IPS-18c (cell line): ENCODE measurements around the gene SMIM24.
"Not testable (repeated sequence)": the region's sequence is repeated elsewhere in the genome, so short reads cannot be mapped to it uniquely, and the experiment has no call there.

Source experiments
- H3K4me3 ChIP-seq: 2 replicates; pipeline ENCODE4 v1.7.0; 2013; ENCODE audit warnings: low read depth, mild to moderate bottlenecking, low read length, moderate library complexity; ENCODE audit not compliant: insufficient read depth
- H3K9me3 ChIP-seq: one replicate; pipeline ENCODE4 v1.6.1; 2013; ENCODE audit warnings: mild to moderate bottlenecking, low read length, moderate library complexity; ENCODE audit not compliant: control insufficient read depth, insufficient read depth

The SMIM24 gene

DNA sequence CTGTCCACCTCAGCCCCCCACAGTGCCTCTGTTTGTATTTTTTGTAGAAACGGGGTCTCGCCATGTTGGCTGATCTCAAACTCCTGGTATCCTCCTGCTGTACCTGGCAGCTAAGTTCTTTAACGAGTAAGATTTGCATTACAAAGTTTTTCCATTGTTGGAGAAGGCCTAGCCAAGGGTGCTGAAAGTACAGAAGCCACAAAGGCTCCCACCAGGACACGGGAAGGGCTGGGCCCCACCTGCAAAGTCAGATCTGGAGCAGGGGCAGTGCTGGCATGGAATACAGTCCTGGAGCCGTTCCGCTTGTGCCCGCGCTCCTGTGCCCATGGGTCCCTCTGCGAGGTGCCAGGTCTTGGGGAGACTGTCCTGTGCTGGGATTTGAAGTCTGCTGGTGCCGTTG lies 37.9 kb upstream of the SMIM24 start:
- H3K4me3 ChIP-seq: peak overlapping the region; percentile 24
- no peaks in the 10 kb centered on the region for H3K9me3 ChIP-seq

- Histone ChIP-seq H3K9me3 (no peaks in the 10 kb centered on the region), H3K4me3 (no peak overlapping the region)
Measured at GRCh38 chr19:3517638-3518037, 37.3 kb upstream of the SMIM24 start.

GRCh38 chr19:3516675-3517207 lies 36.4 kb upstream of the SMIM24 start:
- H3K9me3 ChIP-seq: no peaks in the 10 kb centered on the region
- H3K4me3 ChIP-seq: no peak overlapping the region

DNA sequence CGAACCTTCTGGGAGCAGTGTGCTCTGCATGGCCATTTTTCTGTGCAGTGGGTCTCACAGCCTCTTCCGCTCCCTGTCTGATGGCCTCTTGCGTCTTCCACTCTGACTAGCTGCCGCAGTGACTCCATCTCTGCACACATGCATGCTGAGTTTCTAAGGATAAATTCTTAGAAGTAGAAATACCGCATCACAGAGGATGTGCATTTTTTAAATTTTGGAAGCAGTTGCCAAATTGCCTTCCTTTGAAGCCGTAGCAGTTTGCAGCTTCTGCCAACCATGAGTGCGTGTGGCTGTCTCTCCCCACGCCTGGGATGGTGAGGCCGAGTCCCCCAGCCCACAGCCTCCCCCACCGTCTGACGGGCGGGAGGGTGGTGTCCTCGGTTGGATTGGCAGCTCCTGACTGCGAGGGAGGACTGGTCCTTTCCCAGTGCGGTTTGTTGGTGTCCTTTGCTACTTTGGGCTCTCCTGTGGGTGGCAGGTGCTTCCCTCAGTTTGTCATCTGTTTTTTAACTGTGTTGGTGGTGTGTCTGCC lies 35.6 kb upstream of the SMIM24 start:
- Histone ChIP-seq H3K4me3 (no peak overlapping the region), H3K9me3 (no peaks in the 10 kb centered on the region)

GRCh38 chr19:3514930-3515329 lies 34.6 kb upstream of the SMIM24 start:
- Histone ChIP-seq H3K4me3 (no peak overlapping the region), H3K9me3 (no peaks in the 10 kb centered on the region)

DNA sequence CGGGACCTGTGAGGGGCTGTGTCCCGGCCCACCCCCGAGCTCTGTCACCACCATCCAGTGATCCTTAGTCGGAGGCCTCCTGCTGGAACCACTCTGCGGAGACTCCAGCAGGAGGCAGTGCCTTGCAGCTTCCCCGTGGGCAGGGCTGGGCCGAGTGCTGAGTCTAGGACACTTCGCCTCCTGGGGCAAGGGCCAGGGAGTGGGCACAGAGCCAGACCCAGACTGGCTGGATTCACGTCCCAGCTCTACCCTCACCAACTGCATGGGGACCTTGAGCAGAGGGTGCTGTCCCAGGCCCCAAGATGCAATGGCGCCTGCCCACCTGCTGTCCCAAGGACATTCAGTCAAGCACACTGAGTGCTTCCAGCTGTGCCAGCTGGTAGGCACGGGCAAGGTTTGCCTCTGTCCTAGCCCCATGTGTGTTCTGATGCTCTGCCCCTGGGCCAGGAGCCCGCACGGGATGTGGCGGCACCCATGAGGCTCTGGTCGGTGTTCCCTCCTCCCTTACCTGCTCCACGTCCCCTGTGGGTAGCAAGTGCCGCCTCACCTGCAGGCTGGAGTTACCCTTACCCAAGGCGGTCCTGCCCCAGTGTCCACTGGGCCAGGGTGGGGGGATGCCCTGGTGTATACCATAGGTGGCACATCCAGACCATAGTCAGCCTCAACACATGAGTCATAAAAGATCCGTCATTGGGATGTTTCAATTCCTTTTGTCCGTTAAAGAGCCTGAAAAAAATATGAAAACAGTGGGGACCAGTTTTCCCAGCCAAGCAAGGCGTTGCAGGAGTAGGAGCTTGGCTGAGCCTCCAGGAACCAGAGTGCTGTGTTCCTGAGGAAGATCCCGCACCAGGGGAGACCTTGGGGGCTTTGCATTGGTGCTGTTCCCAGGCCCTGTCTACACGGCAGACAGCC lies 33.2 kb upstream of the SMIM24 start:
- no peaks in the 10 kb centered on the region for H3K9me3 ChIP-seq
- no peak overlapping the region for H3K4me3 ChIP-seq

DNA sequence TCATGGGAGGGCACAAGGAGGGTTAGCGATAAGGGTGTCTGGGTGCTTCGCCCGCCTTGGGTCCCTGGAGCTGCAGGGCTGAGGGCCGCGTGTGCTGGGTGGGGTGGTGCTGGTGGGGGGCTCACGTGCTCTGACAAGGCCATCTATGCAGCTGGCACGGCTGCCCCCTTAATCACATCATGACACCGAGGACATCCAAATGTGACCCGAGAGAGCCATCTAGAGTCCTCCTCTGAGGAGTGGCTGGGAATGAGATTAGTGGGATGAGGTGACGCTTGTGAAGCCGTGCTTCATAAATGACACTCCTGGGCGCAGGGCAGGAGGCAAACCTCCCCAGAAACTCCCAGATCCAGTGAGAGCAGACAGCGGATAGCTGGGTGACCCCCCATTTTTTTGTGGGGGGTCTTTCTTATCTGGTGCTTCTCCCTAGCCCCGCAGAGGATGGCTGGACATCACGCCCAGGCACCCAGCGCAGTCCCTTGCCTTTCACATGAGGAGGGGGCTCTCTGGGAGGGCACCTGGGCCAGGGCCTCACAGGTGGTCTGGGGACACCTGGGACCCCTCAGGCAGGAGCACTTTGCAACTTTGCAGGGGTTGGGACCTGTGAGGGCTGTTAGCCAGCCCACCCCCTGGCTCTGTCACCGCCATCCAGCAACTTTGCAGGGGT lies 32.4 kb upstream of the SMIM24 start:
- no peak overlapping the region for H3K4me3 ChIP-seq

GRCh38 chr19:3511506-3512251 lies 31.4 kb upstream of the SMIM24 start:
- no peak overlapping the region for H3K4me3 ChIP-seq
- H3K9me3 ChIP-seq: no peaks in the 10 kb centered on the region

More for the DNA sequence above, 32.4 kb upstream of the SMIM24 start:
- H3K9me3 ChIP-seq: no peaks in the 10 kb centered on the region

- Histone ChIP-seq H3K4me3 (no peak overlapping the region), H3K9me3 (no peaks in the 10 kb centered on the region)
Measured at GRCh38 chr19:3510727-3511126, 30.4 kb upstream of the SMIM24 start.

DNA sequence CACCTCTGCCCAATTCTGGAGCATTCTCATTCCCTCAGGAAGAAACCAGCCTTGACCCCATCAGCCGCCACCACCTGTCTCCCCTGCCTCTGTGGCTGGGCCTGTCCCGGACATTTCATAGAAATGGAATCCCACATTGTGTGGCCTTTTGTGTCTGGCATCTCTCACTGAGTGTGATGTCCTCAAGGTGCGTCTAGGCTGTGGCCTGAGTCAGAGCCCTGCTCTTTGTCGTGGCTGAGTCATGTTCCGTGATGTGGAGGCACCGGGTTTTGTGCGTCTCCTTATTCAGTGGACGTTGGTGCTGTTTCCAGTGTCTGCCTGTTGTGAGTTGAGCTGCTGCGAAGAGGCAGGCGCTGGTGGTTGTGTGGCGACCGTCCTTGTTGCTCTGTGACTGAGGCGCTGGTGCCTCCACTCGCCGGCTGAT lies 29.3 kb upstream of the SMIM24 start:
- no peak overlapping the region for H3K4me3 ChIP-seq
- H3K9me3 ChIP-seq: no peaks in the 10 kb centered on the region

DNA sequence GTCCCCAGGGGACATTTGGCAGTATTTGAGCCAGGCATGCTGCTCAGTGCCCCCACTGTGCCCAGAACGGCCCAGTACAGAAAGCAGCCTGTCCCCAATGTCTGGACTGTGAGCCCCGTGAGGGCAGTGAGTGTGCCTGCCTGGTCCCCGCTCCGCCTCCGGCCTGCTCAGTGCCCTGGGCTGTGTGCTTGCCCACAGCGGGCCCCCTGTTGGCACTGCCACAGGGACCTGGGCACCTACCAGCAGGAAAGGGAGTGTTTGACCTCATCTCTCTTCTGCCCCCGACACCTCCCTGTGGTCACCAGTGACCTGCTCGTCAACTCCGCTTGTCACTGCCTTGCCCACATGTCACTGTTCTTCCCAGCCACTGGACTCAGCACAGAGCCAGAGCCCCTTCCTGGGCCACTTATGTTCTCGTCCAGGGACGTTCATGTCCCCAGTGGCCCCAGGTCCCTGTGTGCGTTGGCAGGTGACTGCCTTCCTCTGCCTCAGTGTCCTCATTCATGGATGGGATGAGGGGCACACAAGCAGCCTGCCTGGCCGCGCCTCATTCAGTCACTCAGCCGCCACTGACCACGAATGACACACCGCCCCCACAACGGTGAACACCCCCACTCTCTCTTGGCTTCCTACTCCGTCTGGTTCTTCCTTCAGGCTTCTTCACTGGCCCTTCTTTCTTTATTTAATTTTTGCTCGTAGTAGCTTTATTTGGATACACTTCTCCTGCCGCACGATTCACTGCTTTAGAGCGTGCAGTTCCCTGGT lies 28.6 kb upstream of the SMIM24 start:
- H3K9me3 ChIP-seq: no peaks in the 10 kb centered on the region
- H3K4me3 ChIP-seq: no peak overlapping the region

- not testable (repeated sequence) for H3K9me3 ChIP-seq, H3K4me3 ChIP-seq
Measured at GRCh38 chr19:3508121-3508661, 27.9 kb upstream of the SMIM24 start.

DNA sequence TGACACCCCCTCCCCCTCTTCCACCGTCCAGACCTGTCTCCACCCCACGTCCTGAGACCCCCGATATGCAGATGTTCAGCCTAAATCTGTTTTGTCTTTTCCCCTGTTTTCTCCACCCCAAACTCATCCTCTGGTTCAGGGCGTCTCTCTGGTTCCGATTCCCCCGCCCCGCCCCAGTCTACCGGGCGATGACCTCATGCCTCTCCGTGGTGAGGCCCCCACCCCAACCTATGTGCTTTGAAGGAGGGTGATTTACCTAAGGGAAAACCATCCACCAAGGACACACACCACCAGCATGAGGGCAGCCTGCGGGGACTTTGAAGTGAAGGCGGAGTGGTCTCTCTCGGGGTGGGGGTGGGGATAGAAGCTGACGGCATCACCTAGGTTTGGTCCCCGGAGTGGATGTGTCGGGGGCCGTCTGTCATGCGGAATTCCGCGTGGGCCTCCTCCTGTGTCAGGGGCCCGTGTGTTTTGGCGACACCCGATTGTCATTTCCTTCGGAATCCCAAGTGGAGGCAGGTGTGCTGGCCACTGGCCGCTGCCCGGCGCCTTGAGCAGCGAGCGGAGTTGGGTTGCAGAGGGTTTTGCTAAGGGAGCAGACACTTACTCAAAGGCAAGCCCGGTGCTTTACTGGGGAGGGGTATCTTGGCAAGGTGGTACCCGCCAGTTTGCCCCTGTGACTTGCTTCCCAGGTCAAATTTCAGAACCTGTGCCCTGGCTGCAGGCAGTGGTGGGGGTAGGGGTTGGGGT lies 27.2 kb upstream of the SMIM24 start:
- peak overlapping the region; percentile 85 for H3K4me3 ChIP-seq
- H3K9me3 ChIP-seq: no peaks in the 10 kb centered on the region

GRCh38 chr19:3506384-3507340 lies 26.3 kb upstream of the SMIM24 start:
- Histone ChIP-seq H3K4me3 (peak overlapping the region; percentile 85), H3K9me3 (no peaks in the 10 kb centered on the region)
